GM19023 (cell line): ENCODE results near the gene ZSWIM7.

Experiments used
- ATAC-seq: cut with Tn5 transposase; IDR thresholded peaks from one replicate; pipeline ENCODE4 v1.9.1; 2021; ENCODE audit warnings: mild to moderate bottlenecking, moderate library complexity; ENCODE audit not compliant: unreplicated experiment

ZSWIM7 gene, protein sequence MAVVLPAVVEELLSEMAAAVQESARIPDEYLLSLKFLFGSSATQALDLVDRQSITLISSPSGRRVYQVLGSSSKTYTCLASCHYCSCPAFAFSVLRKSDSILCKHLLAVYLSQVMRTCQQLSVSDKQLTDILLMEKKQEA

DNA sequence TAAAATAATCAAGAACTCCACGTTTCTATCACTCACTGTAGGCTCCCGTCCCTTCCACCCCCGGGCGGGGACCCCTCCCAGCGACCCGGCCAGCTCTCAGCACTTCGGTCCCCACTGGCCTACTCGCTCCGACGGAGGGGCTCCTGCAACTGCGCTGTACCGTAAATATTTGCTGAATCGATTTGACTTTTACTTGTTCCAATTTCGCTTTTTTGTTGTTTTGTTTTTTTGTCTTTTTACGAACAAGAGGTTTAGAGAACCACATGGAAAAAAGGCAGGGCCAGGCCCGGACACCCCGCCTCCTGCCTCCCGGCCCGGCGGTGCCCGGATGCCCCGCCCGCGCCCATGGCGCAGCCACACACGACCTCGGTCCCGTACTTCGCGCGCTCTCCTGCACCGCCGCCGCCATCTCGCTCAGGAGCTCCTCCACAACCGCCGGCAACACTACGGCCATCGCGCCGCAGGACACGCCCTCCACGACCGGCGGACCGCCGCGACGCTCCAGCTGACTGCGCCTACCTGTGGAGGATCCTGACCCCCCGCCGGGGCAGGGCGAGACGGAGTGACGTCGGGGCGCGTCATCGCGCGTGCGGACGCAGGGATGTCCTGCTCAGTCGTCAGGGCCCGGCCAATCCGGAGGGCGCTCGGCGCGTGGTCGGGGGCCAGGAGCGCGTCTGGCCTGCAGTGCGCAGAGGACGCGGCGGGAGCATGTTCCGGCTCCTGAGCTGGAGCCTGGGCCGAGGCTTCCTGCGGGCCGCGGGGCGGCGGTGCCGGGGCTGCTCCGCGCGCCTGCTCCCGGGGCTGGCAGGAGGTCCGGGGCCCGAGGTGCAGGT, at the start of gene ZSWIM7, which contains the start of gene TTC19:
ZSWIM7 (minus strand) TSS at position 564 of the 833 bp plus-strand sequence; CDS start at position 454, 110 bp downstream.
TTC19 (plus strand) TSS at position 684 of the 833 bp plus-strand sequence; CDS start at position 709, 25 bp downstream.
- peak; percentile 95 for ATAC-seq

DNA sequence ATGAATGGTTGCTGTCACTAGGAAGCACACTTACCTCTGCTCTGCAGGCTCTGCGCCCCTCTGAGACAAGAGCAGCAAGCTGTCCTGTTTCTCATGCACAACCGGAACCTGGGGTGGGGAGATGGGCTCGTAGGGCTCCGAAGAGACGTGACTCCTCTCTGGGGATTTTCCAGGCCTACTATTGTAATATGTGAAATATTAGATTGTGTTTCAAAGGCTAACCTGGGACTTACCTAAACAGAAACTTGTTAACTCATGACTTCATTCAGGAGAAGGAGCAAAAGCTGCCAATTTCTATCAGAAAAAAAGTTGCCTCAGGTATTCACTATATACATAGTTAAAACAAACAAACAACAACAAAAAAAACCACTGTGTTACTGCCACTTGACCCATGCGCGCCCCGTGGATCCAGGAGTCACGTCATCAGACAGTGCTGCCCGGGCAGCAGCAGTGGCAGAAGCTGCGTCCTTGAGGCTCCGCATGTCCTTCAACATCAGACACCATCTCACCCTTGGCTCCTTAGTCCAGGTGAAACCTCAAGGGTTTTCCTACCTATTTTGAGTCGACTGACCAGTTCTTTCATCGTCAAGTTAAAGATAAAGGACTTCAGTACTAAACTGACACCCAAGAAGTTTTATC, 49.4 kb upstream of the ZSWIM7 start:
- no peak for ATAC-seq

DNA sequence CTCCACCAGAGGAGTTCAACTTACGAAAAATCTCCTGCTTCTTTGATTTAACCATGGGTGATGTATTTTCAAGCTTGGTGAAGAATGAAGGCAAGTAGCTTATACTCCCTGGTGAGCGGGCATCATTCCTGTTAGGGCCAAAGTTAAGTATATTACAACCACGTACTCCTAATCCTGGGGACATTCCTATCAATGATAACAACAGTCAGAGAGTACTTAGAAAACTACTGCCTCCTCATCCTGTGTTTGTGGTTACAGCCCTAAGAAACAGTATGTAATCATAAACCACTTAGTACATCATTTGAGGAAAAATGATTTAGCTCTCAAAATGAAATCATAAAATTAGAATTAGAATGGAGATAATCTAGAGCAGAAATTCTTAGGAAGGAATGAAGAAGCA, 47.5 kb upstream of the ZSWIM7 start:
- ATAC-seq: no peak

DNA sequence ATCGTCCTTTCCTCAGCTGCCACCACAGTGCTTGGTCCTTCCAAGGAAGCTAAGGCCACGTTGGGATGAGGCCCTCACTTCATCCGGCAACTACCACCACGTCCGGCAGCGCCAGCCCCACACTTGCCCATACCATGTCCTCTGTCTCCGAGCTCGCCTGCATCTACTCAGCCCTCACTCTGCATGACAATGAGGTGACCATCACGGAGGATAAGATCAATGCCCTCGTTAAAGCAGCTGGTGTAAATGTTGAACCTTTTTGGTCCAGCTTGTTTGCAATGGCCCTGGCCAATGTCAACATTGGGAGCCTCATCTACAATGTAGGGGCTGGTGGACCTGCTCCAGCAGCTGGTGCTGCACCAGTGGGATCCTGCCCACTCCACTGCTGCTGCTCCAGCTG, 45.0 kb upstream of the ZSWIM7 start:
- ATAC-seq: no peak

DNA sequence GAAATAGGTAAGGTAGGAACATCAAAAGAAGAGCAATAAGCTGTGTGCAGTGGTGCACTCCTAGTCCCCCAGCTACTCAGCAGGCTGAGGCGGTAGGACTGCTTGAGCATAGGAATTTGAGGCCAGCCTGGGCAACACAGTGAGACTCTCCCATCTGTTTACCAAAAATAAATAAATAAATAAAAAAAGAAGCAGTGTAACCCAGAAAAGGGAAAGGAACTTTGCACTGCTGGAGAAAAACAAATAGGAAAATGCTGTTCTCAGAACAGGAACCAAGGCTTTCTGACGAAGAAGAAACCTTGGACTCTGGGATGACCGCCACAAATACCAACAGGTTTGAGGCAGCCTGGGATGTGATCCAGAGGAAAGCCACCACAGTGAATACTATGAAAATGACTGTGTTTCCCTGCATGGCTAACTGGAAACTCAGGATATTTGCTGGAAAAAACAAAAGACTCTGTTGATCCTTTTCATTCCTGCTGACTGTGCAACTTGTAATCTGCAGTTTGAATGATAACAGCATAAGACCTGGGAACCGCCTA, 41.3 kb upstream of the ZSWIM7 start:
- ATAC-seq: no peak

DNA sequence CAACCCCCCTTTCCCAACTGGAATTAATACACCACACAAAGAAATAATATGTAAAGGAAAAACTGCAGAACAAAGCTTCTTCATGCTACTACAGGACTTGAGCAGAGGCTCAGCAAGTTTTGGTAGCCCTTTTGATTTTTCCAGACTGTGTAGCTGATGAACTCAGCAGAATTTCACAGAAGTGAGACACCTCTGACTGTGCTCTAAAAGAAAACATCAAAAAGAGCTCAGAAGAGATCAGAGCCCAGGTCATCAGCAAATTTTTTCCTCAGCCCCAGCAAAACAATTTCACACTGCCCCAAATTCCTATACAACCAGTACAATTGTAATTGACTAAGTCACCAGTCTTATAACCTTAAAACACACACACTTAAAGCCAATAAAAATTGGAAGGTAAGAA, 38.1 kb upstream of the ZSWIM7 start:
- no peak for ATAC-seq

DNA sequence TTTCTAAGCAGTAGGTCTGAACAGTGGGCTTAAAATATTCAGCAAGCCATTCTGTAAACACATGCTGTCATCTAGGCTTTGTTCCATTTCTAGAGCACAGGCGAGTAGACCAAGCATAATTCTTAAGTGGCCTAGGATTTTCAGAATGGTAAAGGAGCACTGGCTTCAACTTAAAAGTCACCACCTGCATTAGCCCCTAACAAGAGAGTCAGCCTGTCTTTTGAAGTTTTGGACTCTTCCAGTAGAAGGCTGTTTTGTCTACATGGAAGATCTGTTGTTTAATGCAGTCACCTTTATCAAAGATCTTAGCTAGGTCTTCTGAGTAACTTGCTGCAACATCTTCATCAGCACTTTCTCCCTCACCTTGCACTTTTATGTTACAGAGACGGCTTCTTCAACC, 36.8 kb upstream of the ZSWIM7 start:
- no peak for ATAC-seq

DNA sequence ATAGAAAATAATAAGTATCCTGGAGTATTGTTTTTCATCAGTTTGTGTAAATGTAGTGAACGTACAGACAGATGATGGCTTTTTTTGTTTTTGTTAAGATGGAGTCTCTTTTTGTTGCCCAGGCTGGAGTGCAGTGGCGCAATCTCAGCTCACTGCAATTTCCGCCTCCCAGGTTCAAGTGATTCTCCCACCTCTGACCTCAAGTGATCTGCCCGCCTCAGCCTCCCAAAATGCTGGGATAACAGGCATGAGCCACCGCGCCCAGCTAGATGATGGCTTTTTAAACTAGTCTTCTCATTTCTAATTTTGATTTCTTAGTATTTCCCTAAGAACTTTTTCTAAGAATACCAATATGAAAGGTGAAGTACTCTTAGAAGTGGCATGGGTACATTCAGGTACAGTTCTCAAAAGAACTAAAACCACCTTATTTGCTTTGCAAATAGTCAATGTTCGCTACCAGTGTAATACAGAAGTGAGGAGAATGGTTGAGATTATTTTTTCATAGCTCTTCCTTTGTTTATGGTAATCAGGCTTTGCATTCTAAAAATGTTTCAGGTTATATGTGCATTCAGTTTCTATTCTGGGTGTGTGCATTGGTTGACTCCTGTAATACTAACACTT, 34.3 kb upstream of the ZSWIM7 start:
- ATAC-seq: no peak

DNA sequence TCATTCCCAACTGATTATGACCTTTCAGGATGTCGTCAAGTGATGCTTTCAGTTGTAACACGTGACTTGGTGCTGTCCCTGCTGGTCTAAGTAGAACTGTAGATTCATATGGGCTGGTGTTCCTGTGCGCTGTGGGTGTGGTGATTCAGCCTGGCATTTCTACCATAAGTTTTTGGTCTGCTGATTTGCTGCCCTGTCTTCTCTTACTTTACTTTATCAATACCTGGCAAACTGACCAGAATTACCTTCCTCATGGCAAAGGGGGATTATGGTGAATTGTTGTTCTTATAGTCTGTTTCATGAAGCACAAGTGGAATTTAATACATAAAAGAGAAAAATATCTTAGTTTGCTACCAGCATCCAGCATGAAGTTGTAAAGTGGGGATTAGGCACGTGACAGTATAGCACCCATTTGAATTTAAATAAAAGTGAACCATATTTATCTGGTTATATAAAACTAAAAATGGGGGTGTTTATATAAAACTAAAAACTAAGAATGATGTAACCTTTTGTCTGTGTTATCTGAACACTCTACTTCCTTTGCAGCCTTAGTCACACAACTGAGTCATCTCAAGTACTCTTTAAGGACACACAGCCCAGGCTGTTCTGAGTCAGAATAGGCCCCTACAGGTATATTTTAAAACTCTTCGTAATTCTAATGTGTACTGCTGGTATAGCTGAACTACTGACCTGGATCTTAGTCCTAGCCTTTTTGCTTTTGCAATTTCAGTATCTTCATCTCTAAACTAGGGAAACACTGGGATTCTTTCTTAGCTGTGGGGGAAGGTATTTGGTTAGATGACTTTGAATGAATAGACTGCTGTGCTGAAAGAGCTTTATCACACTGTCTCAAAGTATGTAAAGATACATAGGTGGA, 28.4 kb upstream of the ZSWIM7 start:
- peak; percentile 88 for ATAC-seq

DNA sequence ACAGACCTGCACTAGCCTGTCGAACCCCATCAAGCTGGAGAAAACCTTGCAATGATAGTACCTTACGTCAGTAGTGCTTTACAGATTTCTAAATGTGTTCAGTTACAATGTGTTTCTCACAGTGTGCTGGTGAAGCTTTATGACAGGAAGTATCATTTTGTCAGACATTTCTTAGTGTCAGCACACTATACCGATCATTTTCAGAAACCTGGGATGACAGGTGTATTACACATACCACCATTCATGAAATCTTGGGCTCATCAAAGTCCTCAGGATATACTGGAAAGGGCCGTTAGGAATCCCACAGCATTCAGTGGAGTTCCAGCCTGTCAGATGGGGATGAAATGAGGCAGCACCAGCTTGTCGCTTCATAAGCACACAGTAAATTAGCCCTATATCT, 27.4 kb upstream of the ZSWIM7 start:
- ATAC-seq: no peak

DNA sequence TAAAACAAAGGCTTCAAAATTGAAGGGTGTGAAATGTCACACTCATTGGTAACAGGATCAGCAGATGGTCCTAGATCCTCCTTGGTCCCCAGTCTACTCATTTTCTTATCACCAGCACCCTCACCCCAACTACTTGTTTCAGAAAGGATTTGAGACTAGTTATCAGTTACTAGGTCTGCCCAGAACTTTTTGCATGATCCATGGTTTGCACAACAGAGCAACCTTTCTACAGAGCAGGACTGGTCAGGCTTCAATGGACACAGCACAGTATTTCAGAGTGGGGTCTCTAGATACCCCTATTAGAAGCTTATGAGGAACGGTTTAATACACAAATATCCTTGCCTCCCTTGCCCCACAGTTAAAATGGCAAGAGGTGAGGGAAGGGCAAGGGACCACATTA, 25.7 kb upstream of the ZSWIM7 start:
- ATAC-seq: no peak

DNA sequence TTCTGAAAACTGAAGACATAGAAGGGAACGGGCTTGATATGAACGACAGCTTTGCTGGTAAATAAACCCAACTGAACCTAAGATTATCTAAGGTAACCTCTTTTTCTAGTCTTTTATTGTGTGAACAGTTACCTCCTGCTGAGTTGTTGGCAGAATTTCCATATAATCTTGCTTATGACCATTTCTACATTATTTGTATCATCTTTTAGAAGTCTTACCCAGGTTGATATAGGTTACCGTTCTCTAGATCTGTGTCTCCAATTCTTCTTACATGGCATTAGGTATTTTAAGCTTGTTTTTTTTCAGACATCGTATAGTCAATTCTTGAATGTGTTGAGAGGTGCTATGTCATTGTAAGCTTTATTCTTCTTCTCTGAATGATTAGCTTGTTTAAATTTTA, 24.4 kb upstream of the ZSWIM7 start:
- no peak for ATAC-seq

DNA sequence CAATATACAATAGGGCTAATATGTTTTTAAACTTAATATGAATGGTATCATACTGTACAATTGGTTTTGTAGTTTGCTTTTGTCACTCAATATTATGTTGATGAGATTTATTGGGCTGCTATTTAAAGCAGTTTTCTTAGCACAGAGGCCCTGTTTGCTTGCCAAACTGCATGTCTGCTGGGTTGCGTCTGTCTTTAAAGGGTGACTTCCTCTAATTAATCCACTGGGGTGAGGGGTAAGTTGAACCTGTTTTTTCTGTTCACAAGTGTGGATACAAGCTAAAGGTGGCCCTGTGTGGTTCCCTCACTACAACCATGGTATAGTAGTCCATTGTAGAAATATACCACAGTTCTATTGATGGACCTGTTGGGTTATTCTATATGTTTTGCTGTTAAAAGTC, 19.8 kb upstream of the ZSWIM7 start:
- no peak for ATAC-seq

DNA sequence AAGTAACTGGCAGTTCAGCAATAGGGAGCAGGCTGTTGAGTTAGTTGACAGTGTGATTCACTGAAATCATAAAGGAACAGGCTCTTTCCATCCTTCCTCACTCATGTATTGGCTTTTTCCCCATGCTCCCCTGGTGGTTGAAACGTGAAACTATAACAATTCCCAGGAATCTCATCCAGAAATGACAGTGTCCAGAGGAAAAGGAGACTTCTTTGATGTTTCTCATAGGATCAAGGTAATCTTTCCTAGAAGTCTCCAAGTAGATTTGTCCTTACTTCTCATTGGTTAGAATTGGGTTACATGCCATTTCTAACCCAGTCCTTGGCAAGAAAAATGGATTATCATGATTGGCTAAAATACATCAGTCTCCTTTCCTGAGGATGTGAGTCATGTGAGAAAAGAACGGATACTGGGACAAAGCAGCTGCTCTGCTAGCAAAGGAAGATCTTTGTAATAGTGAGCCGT, 14.5 kb upstream of the ZSWIM7 start:
- no peak for ATAC-seq

DNA sequence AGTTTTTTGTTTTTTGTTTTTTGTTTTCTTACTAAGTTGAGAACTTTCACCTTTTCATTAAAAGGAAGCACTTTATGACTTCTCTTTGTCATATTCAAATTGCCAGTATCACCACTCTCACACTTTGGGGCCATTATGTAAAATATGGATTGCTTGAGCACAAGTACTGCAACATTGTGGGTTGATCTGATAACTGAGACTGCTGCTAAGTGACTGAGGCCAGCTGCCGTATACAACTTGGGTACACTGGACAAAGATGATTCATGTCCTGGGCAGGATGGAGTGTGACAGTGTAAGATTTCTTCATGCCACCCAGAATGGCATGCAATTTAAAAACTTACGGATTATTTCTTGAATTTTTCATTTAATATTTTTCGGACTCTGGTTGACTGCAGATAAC, 7.9 kb upstream of the ZSWIM7 start:
- no peak for ATAC-seq

DNA sequence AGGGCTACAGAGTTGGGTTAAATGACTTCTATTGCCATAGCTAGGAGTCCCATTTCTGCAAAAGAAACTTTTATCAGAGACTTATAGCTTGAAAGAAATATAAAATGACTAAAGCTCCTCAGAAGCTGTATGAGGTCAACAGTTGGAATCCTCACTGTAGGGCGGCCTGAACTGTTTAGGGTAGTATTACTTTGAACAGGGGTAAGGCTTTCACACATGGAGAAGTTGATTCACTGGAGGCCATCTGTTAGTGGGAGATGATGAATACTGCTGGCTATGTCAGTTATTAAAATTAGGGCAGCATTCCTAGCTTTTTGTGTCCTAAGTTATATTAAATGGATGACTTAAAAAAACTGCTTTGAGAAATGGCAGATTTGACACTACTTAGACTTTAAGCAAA, 6.1 kb upstream of the ZSWIM7 start:
- ATAC-seq: no peak

DNA sequence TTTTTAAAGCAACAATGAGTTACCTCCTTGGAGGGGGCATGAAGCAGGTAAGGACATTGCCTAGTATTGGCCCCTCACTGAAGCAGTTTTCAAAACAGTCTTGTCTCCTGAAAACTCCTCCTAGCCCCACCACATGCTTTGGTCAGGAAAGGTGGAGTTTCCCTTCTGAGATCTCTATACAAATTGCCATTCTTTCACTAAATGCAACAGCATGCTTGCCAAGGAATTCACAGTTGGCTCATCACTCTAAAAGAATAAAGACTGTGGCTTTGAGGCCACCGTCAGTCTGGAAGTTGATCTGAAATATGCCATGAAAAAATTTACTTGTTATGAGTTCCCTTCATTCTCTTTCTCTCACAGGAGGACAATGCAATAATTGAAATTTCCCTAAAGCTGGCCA, 4.3 kb upstream of the ZSWIM7 start:
- ATAC-seq: no peak

DNA sequence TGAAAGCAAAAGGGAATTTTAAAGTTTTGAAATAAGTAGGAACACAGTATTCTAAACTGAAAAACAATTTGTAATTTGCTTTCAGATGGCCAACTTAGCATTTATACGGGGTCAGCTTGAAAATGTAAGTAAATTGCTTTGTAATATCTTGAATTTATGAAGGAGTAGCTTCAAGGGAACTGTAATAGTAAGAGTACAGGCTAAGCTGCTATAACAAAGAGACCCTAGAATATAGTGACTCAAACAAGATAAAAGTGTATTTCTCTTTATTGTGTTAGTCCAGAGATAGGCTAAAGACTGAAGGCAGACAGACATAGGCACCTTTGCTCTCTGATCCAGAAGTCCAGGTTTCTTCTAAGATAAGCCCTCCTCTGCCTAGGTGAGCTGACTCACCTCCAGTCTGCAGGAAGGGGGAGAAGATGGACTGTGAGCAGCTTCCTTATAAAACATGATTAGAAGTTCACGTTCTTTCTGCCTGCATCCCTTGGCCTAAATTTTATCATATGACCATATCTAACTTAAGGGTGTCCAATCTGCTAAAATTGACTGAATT, 3.3 kb upstream of the ZSWIM7 start:
- no peak for ATAC-seq

DNA sequence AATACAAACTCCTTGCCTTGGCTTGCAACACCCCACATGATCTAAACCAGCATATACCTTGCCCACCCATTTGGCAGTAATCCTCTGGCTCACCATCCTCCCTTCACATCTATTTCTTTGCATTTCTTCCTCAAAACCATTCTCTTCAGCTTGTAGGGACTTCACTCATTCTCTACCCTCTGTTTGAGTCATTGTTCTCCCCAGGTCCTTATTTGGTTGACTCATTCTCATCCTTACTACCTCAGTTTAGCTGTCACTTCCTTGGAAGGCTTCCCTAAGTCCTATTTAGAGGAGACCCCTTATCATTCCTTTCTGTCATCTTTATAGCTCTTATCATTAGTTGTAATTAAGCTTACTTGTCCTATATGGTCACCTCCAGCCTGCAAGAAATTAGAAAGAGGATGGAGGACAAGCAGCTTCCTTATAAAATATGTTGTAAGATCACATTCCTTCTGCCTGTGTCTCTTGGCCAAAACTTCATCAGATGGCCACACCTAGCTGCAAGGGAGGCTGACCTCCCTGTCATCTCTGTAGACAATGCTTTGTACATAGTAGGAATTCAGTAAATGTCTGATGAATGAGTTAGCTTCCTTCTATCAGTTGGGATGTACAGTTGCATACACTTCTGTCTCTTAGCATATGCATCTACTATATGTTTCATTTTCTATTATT, 1.9 kb upstream of the ZSWIM7 start:
- no peak for ATAC-seq
